Trophoblast cell (in vitro differentiated cells and primary cell): ENCODE results near the gene C1RL.
A peak's percentile ranks its signal among the peaks of the same experiment; 100 is the strongest.

Source experiments
- DNase-seq, 2 donors: peaks; one replicate each; pipeline ENCODE4 v3.0.0-alpha.2; 2016
- H2AFZ ChIP-seq: 2 replicates; pipeline ENCODE4 v1.6.1; 2013; ENCODE audit warnings: low read length, moderate library complexity, mild to moderate bottlenecking; ENCODE audit not compliant: insufficient read depth, poor library complexity
- H2AK5ac ChIP-seq: 2 replicates; pipeline ENCODE4 v1.6.1; 2013; ENCODE audit warnings: mild to moderate bottlenecking, low read length
- H2BK120ac ChIP-seq: 2 replicates; pipeline ENCODE4 v1.6.1; 2013; ENCODE audit warnings: low read length, mild to moderate bottlenecking, moderate library complexity; ENCODE audit not compliant: insufficient read depth, poor library complexity
- H2BK12ac ChIP-seq: 2 replicates; pipeline ENCODE4 v1.6.1; 2013; ENCODE audit warnings: mild to moderate bottlenecking, low read length, moderate library complexity
- H2BK5ac ChIP-seq: 2 replicates; pipeline ENCODE4 v1.6.1; 2013; ENCODE audit warnings: low read length, low read depth, moderate library complexity, mild to moderate bottlenecking; ENCODE audit not compliant: poor library complexity
- H3K14ac ChIP-seq: 2 replicates; pipeline ENCODE4 v1.6.1; 2013; ENCODE audit warnings: mild to moderate bottlenecking, low read length
- H3K18ac ChIP-seq: 2 replicates; pipeline ENCODE4 v1.6.1; 2013; ENCODE audit warnings: mild to moderate bottlenecking, low read length
- H3K23ac ChIP-seq: 2 replicates; pipeline ENCODE4 v1.6.1; 2013; ENCODE audit warnings: low read length
- H3K27ac ChIP-seq: 2 replicates; pipeline ENCODE4 v1.5.1; 2013; ENCODE audit warnings: low read depth, mild to moderate bottlenecking, inconsistent platforms, low read length, moderate library complexity
- H3K27me3 ChIP-seq: 2 replicates; pipeline ENCODE4 v1.6.1; 2013; ENCODE audit warnings: inconsistent platforms, mild to moderate bottlenecking, low read length, moderate library complexity; ENCODE audit not compliant: insufficient read depth
- H3K36me3 ChIP-seq, 2 experiments: 1 replicate in 1 of 2; 2 replicates in 1 of 2; pipeline ENCODE4 v1.6.1; 2013; ENCODE audit warnings: low read length in 2 of 2, mild to moderate bottlenecking in 2 of 2, moderate library complexity in 1 of 2; ENCODE audit not compliant: insufficient read depth in 2 of 2, control insufficient read depth in 1 of 2
- H3K4ac ChIP-seq: 2 replicates; pipeline ENCODE4 v1.6.1; 2013; ENCODE audit warnings: low read depth, mild to moderate bottlenecking, low read length, moderate library complexity
- H3K4me1 ChIP-seq, 2 experiments: 1 replicate in 1 of 2; 2 replicates in 1 of 2; pipeline ENCODE4 v1.6.1; 2013; ENCODE audit warnings: low read length in 2 of 2, mild to moderate bottlenecking in 2 of 2, moderate library complexity in 1 of 2; ENCODE audit not compliant: insufficient read depth in 2 of 2, control insufficient read depth in 1 of 2
- H3K4me2 ChIP-seq: 2 replicates; pipeline ENCODE4 v1.6.1; 2013; ENCODE audit warnings: inconsistent platforms, mild to moderate bottlenecking, low read length, moderate library complexity
- H3K4me3 ChIP-seq: 2 replicates; pipeline ENCODE4 v1.5.1; 2013; ENCODE audit warnings: mild to moderate bottlenecking, low read depth, low read length, inconsistent platforms
- H3K79me1 ChIP-seq: one replicate; pipeline ENCODE4 v1.6.1; 2013; ENCODE audit warnings: low read length
- H3K79me2 ChIP-seq: 2 replicates; pipeline ENCODE4 v1.6.1; 2013; ENCODE audit warnings: low read length, mild to moderate bottlenecking; ENCODE audit not compliant: control insufficient read depth, insufficient read depth, poor library complexity
- H3K9ac ChIP-seq: 2 replicates; pipeline ENCODE4 v1.6.1; 2013; ENCODE audit warnings: mild to moderate bottlenecking, low read length
- H3K9me3 ChIP-seq: 2 replicates; pipeline ENCODE4 v1.6.1; 2013; ENCODE audit warnings: low read depth, mild to moderate bottlenecking, control low read depth, inconsistent platforms, low read length; ENCODE audit not compliant: insufficient read depth
- H4K12ac ChIP-seq: 2 replicates; pipeline ENCODE4 v1.6.1; 2013; ENCODE audit warnings: low read depth, mild to moderate bottlenecking, low read length, moderate library complexity
- H4K8ac ChIP-seq: 2 replicates; pipeline ENCODE4 v1.6.1; 2013; ENCODE audit warnings: low read depth, mild to moderate bottlenecking, low read length, moderate library complexity
- H4K91ac ChIP-seq: one replicate; pipeline ENCODE4 v1.6.1; 2013; ENCODE audit warnings: low read depth, mild to moderate bottlenecking, low read length, moderate library complexity
- WGBS: extraction: QIAGEN DNeasy Blood & Tissue Kit; methylation state at CpG from one replicate; pipeline ENCODE4 v1.1.7; 2013; ENCODE audit warnings: missing lambda C conversion rate; ENCODE audit not compliant: insufficient read length, insufficient coverage; ENCODE audit errors: extremely low coverage; 5-methylcytosine and 5-hydroxymethylcytosine counted together

The C1RL gene

DNA sequence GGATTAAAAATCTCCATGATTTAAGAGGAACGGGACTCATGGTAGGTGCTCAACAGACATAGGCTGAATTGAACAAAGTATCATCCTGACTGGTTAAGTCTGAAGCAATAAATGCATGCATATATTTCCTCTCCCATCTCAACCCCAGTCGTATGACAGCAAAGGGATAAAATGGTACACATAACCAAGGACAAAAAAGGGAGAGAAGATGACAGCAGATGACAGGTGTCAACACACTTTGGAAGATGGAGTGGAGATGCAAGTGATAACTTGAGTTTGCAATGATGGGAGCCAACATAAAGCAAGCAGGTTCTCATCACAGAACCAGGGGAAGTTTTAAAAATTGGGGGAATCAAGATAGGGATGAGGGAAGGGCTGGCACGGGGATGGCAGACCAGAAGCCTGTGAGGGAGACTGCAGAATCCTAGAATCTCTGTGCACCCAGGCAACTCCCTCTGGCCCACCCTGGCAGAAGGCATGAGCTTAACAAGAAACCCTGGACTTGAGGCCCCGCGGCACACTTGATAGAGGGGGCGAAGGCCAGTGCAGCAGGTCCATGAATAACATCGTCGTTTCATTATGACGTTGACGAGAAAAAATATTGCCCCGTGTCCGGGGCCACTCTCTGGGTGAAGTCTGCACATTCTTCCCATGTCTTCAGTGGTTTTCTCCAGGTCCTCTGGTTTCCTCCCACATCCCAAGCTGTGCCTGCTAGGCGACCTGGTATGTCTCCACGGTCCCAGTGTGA is 5.0 kb downstream of the C1RL start:
- Histone ChIP-seq H3K9ac (no peak overlapping the region), H3K14ac (no peak overlapping the region), H2AFZ (no peak overlapping the region), H4K12ac (no peak overlapping the region), H4K8ac (no peak overlapping the region), H3K4me2 (no peak overlapping the region), H2BK120ac (no peak overlapping the region), H3K27ac (no peak overlapping the region), H3K23ac (no peak overlapping the region), H3K9me3 (no peaks in the 10 kb centered on the region), H3K79me2 (peaks cover 3% of the 10 kb centered on the region), H3K36me3 (peaks cover 7 to 16% of the 10 kb centered on the region in 2 experiments), H3K79me1 (peaks cover 11% of the 10 kb centered on the region), H2BK12ac (no peak overlapping the region), H2AK5ac (no peak overlapping the region), H3K27me3 (no peaks in the 10 kb centered on the region), H3K4ac (no peak overlapping the region), H4K91ac (no peak overlapping the region), H3K18ac (no peak overlapping the region), H3K4me1 (peaks cover 0 to 2% of the 10 kb centered on the region in 2 experiments), H2BK5ac (no peak overlapping the region), H3K4me3 (no peak overlapping the region)
- no CpG with 5 or more reads among the region's 14 CpGs for WGBS
- no peak for DNase-seq

DNA sequence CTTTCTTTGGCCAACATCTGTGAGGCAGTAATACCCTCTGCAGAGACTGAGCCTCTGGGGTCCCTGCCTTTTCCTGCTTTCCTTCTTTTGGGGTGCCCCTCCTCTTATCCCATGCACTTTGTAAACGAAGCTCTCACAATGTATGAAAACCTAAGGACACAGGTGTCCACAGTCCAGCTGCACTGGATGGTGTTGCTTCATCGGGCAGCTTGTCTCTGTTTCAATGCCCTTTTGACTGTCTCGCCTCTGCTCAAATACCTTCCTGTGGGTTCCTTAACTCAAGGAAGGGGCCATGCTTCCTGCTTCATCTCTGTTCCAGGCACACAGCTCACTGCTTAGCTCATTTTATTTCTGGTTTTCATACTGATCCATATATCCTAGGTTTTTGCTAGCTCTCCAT is 6.4 kb downstream of the C1RL start:
- Histone ChIP-seq H2BK5ac (no peak overlapping the region), H2AK5ac (no peak overlapping the region), H3K4me1 (no peaks in the 10 kb centered on the region), H3K4me2 (no peak overlapping the region), H4K8ac (no peak overlapping the region), H3K18ac (no peak overlapping the region), H2BK120ac (no peak overlapping the region), H3K27me3 (no peaks in the 10 kb centered on the region), H3K23ac (no peak overlapping the region), H3K27ac (no peak overlapping the region), H3K4ac (no peak overlapping the region), H3K36me3 (peaks cover 7 to 17% of the 10 kb centered on the region in 2 experiments), H3K79me1 (no peaks in the 10 kb centered on the region), H2BK12ac (no peak overlapping the region), H3K79me2 (no peaks in the 10 kb centered on the region), H3K9me3 (no peaks in the 10 kb centered on the region), H3K4me3 (no peak overlapping the region), H4K91ac (no peak overlapping the region), H2AFZ (no peak overlapping the region), H4K12ac (no peak overlapping the region), H3K14ac (no peak overlapping the region), H3K9ac (peak overlapping the region; percentile 63)
- WGBS: no CpG with 5 or more reads among the region's 3 CpGs
- no peak for DNase-seq

DNA sequence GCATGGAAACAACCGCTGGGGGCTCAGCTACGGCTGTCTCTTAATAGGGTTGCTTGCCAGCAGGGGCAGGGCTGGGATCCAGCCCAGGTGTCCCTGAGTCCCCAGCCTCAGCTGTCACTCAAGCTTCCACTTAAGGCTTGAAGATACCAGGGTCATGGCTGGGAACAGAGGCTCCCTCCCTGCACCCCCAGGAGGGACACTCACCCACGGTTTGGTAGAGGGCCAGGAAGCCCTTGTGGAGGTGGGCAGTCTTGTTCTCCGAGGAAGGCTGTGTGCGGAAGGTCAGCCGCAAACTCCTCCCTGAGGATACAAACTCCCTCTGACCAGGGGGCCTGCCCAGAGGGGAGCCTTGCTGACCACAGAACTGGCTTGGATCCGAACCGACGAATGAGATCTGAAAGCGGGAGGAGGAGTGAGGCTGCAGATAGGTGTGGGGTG is 7.3 kb downstream of the C1RL start:
- Histone ChIP-seq H3K23ac (no peak overlapping the region), H3K9ac (no peak overlapping the region), H3K79me1 (no peaks in the 10 kb centered on the region), H3K18ac (no peak overlapping the region), H3K9me3 (no peaks in the 10 kb centered on the region), H2BK12ac (no peak overlapping the region), H4K12ac (no peak overlapping the region), H3K4me3 (no peak overlapping the region), H3K27me3 (no peaks in the 10 kb centered on the region), H3K4ac (no peak overlapping the region), H3K36me3 (peaks cover 9 to 18% of the 10 kb centered on the region in 2 experiments), H2BK5ac (no peak overlapping the region), H3K14ac (no peak overlapping the region), H4K8ac (no peak overlapping the region), H2BK120ac (no peak overlapping the region), H3K4me2 (no peak overlapping the region), H3K27ac (no peak overlapping the region), H3K79me2 (no peaks in the 10 kb centered on the region), H2AK5ac (no peak overlapping the region), H3K4me1 (no peaks in the 10 kb centered on the region), H4K91ac (no peak overlapping the region), H2AFZ (no peak overlapping the region)
- no CpG with 5 or more reads among the region's 10 CpGs for WGBS
- DNase-seq: no peak

DNA sequence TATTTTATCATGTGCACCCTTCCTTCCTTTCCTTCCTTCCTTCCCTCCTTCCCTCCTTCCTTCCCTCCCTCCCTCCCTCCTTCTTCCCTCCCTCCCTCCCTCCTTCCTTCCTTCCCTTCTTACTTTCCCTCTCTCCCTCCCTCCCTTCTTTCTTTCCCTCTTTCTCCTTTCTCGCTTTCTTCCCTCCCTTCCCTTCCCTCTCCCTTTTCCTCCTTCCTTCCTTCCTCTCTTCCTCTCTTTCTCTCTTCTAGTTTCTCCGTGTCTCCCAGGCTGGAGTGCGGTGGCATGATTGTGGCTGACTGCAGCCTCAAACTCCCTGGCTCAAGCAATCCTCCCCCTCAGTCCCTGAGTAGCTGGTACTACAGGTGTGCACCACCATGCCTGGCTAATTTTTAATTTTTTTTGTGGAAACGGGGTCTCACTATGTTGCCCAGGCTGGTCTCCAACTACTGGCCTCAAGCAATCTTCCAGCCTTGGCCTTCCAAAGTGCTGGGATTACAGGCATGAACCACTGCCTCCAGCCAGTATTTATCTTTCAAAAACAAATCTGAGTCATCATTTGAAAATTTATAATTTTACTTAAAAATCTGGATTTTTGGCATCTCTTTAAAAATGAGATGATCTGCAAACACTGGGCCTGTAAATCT is 7.8 kb downstream of the C1RL start:
- no peak overlapping the region for H2AFZ ChIP-seq
- H3K36me3 ChIP-seq: peaks cover 9 to 18% of the 10 kb centered on the region in 2 experiments
- H3K14ac ChIP-seq: no peak overlapping the region
- WGBS: no CpG with 5 or more reads among the region's 4 CpGs
- H2BK120ac ChIP-seq: no peak overlapping the region
- no peak overlapping the region for H3K23ac ChIP-seq
- no peak overlapping the region for H2BK12ac ChIP-seq
- H4K8ac ChIP-seq: no peak overlapping the region
- no peak overlapping the region for H3K27ac ChIP-seq
- no peak overlapping the region for H3K4ac ChIP-seq
- no peak overlapping the region for H2AK5ac ChIP-seq
- no peaks in the 10 kb centered on the region for H3K4me1 ChIP-seq
- H4K12ac ChIP-seq: no peak overlapping the region
- H3K79me2 ChIP-seq: no peaks in the 10 kb centered on the region
- no peak overlapping the region for H3K4me2 ChIP-seq
- no peak overlapping the region for H3K4me3 ChIP-seq
- H3K18ac ChIP-seq: no peak overlapping the region
- no peak overlapping the region for H4K91ac ChIP-seq
- no peak for DNase-seq
- no peak overlapping the region for H2BK5ac ChIP-seq
- H3K79me1 ChIP-seq: no peaks in the 10 kb centered on the region
- H3K9ac ChIP-seq: no peak overlapping the region
- no peaks in the 10 kb centered on the region for H3K27me3 ChIP-seq
- no peaks in the 10 kb centered on the region for H3K9me3 ChIP-seq
